OCI-LY1 (cell line): Measurements from ENCODE around the gene PPIL4.
"Not testable (repeated sequence)": the region's sequence is repeated elsewhere in the genome, so short reads cannot be mapped to it uniquely, and the experiment has no call there.

Experiments used
- H2AFZ ChIP-seq: fragments of 200-600 bp; sonication (generic), shearing (Covaris generic); 2 replicates; pipeline ENCODE4 v1.6.0; 2014; ENCODE audit warnings: antibody characterized with exemption, mild to moderate bottlenecking, low read length
- H3F3A ChIP-seq: fragments of 200-600 bp; sonication (generic), shearing (Covaris generic); 2 replicates; pipeline ENCODE4 v1.6.0; 2014; ENCODE audit warnings: mild to moderate bottlenecking, antibody characterized with exemption, low read length, moderate library complexity; ENCODE audit not compliant: insufficient read depth
- H3K27ac ChIP-seq: fragments of 200-600 bp; sonication (generic); 2 replicates; pipeline ENCODE4 v1.5.1; 2014; ENCODE audit warnings: low read length, mixed run types, mild to moderate bottlenecking, low read depth; ENCODE audit not compliant: poor library complexity, severe bottlenecking
- H3K27me3 ChIP-seq: fragments of 200-600 bp; sonication (generic); 2 replicates; pipeline ENCODE4 v1.6.0; 2014; ENCODE audit warnings: antibody characterized with exemption, mild to moderate bottlenecking, low read length, moderate library complexity; ENCODE audit not compliant: insufficient read depth
- H3K36me3 ChIP-seq: fragments of 200-600 bp; sonication (generic); 2 replicates; pipeline ENCODE4 v1.6.1; 2014; ENCODE audit warnings: mild to moderate bottlenecking, antibody characterized with exemption, low read length, moderate library complexity, mixed read lengths; ENCODE audit not compliant: insufficient read depth
- H3K4me1 ChIP-seq: fragments of 200-600 bp; sonication (generic); 2 replicates; pipeline ENCODE4 v1.5.1; 2014; ENCODE audit warnings: mild to moderate bottlenecking, low read length, moderate library complexity; ENCODE audit not compliant: insufficient read depth, severe bottlenecking
- H3K4me2 ChIP-seq: fragments of 200-600 bp; sonication (generic), shearing (Covaris generic); 2 replicates; pipeline ENCODE4 v1.6.1; 2014; ENCODE audit warnings: low read length
- H3K4me3 ChIP-seq: fragments of 200-600 bp; sonication (generic); 2 replicates; pipeline ENCODE4 v1.5.1; 2014; ENCODE audit warnings: low read length, low read depth, mild to moderate bottlenecking, mixed read lengths; ENCODE audit not compliant: poor library complexity, severe bottlenecking
- H3K79me2 ChIP-seq: fragments of 200-600 bp; shearing (Covaris generic); 2 replicates; pipeline ENCODE4 v1.6.1; 2016; ENCODE audit warnings: mixed run types, low read length, mixed read lengths; ENCODE audit not compliant: insufficient read depth
- H3K9ac ChIP-seq: fragments of 200-600 bp; sonication (generic), shearing (Covaris generic); 2 replicates; pipeline ENCODE4 v1.6.1; 2014; ENCODE audit warnings: mild to moderate bottlenecking, low read length, mixed read lengths
- H3K9me2 ChIP-seq: fragments of 200-600 bp; sonication (generic), shearing (Covaris generic); 2 replicates; pipeline ENCODE4 v1.6.1; 2014; ENCODE audit warnings: low read depth, mild to moderate bottlenecking, low read length, mixed read lengths
- H3K9me3 ChIP-seq: fragments of 200-600 bp; shearing (Covaris generic); 2 replicates; pipeline ENCODE4 v1.6.1; 2014; ENCODE audit warnings: low read length, mixed read lengths
- H4K20me1 ChIP-seq: fragments of 200-600 bp; sonication (generic), shearing (Covaris generic); 2 replicates; pipeline ENCODE4 v1.6.0; 2016; ENCODE audit warnings: mild to moderate bottlenecking, low read length; ENCODE audit not compliant: insufficient read depth
- CTCF ChIP-seq: fragments of 200-600 bp; sonication (generic), shearing (Covaris generic); IDR thresholded peaks from 2 replicates; pipeline ENCODE4 v1.5.1; 2017; ENCODE audit warnings: mild to moderate bottlenecking, antibody characterized with exemption, low read length, moderate library complexity, mixed read lengths
- EZH2 ChIP-seq: fragments of 200-600 bp; sonication (generic), shearing (Covaris generic); IDR thresholded peaks from 2 replicates; pipeline ENCODE4 v1.8.0; 2017; ENCODE audit warnings: borderline replicate concordance, mixed run types, mild to moderate bottlenecking, antibody characterized with exemption, low read length, moderate library complexity, mixed read lengths

Gene PPIL4

GRCh38 chr6:149499066-149499465 is 46.8 kb downstream of the PPIL4 start:
- no peaks in the 10 kb centered on the region for H3K27me3 ChIP-seq
- H3K9me3 ChIP-seq, result no peaks in the 10 kb centered on the region
- no peak overlapping the region for H3K9ac ChIP-seq
- H2AFZ ChIP-seq, result no peak overlapping the region
- no peak overlapping the region for H3K4me2 ChIP-seq
- no peaks in the 10 kb centered on the region for H3F3A ChIP-seq
- H3K27ac ChIP-seq, result no peak overlapping the region
- peaks cover 27% of the 10 kb centered on the region for H3K4me1 ChIP-seq
- no peak for TF ChIP-seq CTCF
- TF ChIP-seq EZH2, result no peak
- no peaks in the 10 kb centered on the region for H4K20me1 ChIP-seq
- no peaks in the 10 kb centered on the region for H3K79me2 ChIP-seq
- H3K4me3 ChIP-seq, result no peak overlapping the region
- peaks cover 10% of the 10 kb centered on the region; the same call in 1 of the 2 replicates for H3K36me3 ChIP-seq
- H3K9me2 ChIP-seq, result no peaks in the 10 kb centered on the region

- no peak overlapping the region for H3K9ac ChIP-seq
- H3K4me1 ChIP-seq, result peaks cover 27% of the 10 kb centered on the region
- no peak overlapping the region for H3K4me2 ChIP-seq
- no peaks in the 10 kb centered on the region for H3K9me3 ChIP-seq
- H3K9me2 ChIP-seq, result no peaks in the 10 kb centered on the region
- no peaks in the 10 kb centered on the region for H4K20me1 ChIP-seq
- H3K36me3 ChIP-seq, result peaks cover 10% of the 10 kb centered on the region; the same call in 1 of the 2 replicates
- H3K79me2 ChIP-seq, result no peaks in the 10 kb centered on the region
- no peaks in the 10 kb centered on the region for H3F3A ChIP-seq
- TF ChIP-seq CTCF (no peak), EZH2 (no peak)
- no peak overlapping the region for H2AFZ ChIP-seq
- no peak overlapping the region for H3K4me3 ChIP-seq
- H3K27me3 ChIP-seq, result no peaks in the 10 kb centered on the region
- no peak overlapping the region for H3K27ac ChIP-seq
Observed at GRCh38 chr6:149497365-149497764, 48.5 kb downstream of the PPIL4 start.

GRCh38 chr6:149496597-149496996 is 49.2 kb downstream of the PPIL4 start:
- peaks cover 10% of the 10 kb centered on the region; the same call in 1 of the 2 replicates for H3K36me3 ChIP-seq
- H3K27me3 ChIP-seq, H3K9ac ChIP-seq, H3K9me3 ChIP-seq, H2AFZ ChIP-seq, H3K4me3 ChIP-seq, H3K4me2 ChIP-seq, H4K20me1 ChIP-seq, H3F3A ChIP-seq, H3K9me2 ChIP-seq, H3K79me2 ChIP-seq, H3K27ac ChIP-seq: not testable (repeated sequence)
- peaks cover 27% of the 10 kb centered on the region for H3K4me1 ChIP-seq

- H3K4me1 ChIP-seq, result peaks cover 27% of the 10 kb centered on the region
- not testable (repeated sequence) for H3K36me3 ChIP-seq, H3F3A ChIP-seq, H2AFZ ChIP-seq, H3K79me2 ChIP-seq, H3K27me3 ChIP-seq, H3K9me2 ChIP-seq, H4K20me1 ChIP-seq, H3K4me2 ChIP-seq, H3K9ac ChIP-seq, H3K27ac ChIP-seq, H3K9me3 ChIP-seq, H3K4me3 ChIP-seq
Observed at GRCh38 chr6:149495349-149496016, 50.4 kb downstream of the PPIL4 start.

GRCh38 chr6:149494810-149495209 is 51.0 kb downstream of the PPIL4 start:
- H4K20me1 ChIP-seq, H3K36me3 ChIP-seq, H3K9ac ChIP-seq: not testable (repeated sequence)

More at GRCh38 chr6:149494810-149495209, 51.0 kb downstream of the PPIL4 start:
- not testable (repeated sequence) for H3K9me3 ChIP-seq, H3K4me2 ChIP-seq, H3K27me3 ChIP-seq, H3K27ac ChIP-seq, H3F3A ChIP-seq, H3K9me2 ChIP-seq, H2AFZ ChIP-seq, H3K79me2 ChIP-seq, H3K4me3 ChIP-seq
- H3K4me1 ChIP-seq, result peaks cover 27% of the 10 kb centered on the region
